GM12874 (cell line): ENCODE data around the gene STAT4.

ENCODE experiments used
- TF ChIP-seq, protein P1 (sequence below): IDR thresholded peaks from 2 replicates; pipeline ENCODE4 v1.5.1; 2011; ENCODE audit warnings: low read depth, mild to moderate bottlenecking, control low read depth, low read length, moderate library complexity; ENCODE audit not compliant: insufficient read depth

The STAT4 gene

GRCh38 chr2:191039616-191040015, 111.2 kb downstream of the STAT4 start:
- TF ChIP-seq, protein P1, sequence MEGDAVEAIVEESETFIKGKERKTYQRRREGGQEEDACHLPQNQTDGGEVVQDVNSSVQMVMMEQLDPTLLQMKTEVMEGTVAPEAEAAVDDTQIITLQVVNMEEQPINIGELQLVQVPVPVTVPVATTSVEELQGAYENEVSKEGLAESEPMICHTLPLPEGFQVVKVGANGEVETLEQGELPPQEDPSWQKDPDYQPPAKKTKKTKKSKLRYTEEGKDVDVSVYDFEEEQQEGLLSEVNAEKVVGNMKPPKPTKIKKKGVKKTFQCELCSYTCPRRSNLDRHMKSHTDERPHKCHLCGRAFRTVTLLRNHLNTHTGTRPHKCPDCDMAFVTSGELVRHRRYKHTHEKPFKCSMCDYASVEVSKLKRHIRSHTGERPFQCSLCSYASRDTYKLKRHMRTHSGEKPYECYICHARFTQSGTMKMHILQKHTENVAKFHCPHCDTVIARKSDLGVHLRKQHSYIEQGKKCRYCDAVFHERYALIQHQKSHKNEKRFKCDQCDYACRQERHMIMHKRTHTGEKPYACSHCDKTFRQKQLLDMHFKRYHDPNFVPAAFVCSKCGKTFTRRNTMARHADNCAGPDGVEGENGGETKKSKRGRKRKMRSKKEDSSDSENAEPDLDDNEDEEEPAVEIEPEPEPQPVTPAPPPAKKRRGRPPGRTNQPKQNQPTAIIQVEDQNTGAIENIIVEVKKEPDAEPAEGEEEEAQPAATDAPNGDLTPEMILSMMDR: no peak

DNA sequence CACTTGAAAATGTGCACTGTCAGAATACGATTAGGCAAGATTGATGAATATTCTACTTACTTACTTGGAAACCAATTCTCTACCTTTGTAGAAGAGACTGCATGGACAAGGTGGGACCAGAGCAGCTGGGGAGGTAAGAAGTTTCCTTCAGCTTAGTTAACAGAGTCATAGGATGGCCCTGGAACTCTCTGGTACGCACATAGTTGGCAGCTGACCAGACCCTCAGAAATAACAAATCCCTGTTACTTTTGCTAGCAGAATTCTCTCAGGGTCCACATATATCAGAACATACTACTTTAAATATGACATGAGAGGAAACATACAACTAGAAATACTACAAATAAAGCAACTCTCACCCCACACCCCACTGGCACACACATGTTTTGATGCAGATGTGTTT, 112.1 kb downstream of the STAT4 start:
- TF ChIP-seq, protein P1: no peak

- TF ChIP-seq, protein P1: no peak
Measured at GRCh38 chr2:191038241-191038725, 112.5 kb downstream of the STAT4 start.

DNA sequence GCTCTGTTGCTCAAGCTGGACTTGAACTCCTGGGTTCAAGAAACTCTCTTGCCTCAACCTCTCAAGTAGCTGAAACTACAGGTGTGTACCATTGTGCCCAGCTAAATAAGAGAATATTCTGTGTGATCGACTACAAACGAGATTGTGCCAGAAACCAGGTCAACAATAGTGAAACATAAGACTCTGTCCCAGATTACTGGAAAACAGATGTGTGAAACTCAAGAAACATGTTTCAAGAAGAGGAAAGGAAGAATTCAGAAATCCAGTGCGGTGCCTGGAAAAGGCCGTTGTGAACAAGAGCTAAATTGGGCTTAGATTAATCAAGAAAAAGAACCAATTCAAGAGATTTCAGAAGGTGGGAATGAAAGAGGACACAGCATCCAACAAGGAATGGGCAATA, 113.4 kb downstream of the STAT4 start:
- TF ChIP-seq, protein P1: no peak

GRCh38 chr2:191036363-191036762, 114.4 kb downstream of the STAT4 start:
- TF ChIP-seq, protein P1: no peak

GRCh38 chr2:191032588-191033429, 118.0 kb downstream of the STAT4 start:
- TF ChIP-seq, protein P1: no peak

- TF ChIP-seq, protein P1: no peak
Measured at GRCh38 chr2:191031256-191031655, 119.5 kb downstream of the STAT4 start.
